HG02642 (cell line): Measurements from ENCODE around the gene SLC25A33.
A peak's percentile ranks its signal among the peaks of the same experiment; 100 is the strongest.
"Not testable (repeated sequence)": the region's sequence is repeated elsewhere in the genome, so short reads cannot be mapped to it uniquely, and the experiment has no call there.

Experiments used
- ATAC-seq: cut with Tn5 transposase; IDR thresholded peaks from one replicate; pipeline ENCODE4 v1.9.1; 2021; ENCODE audit warnings: mild to moderate bottlenecking; ENCODE audit not compliant: unreplicated experiment, poor library complexity

The SLC25A33 gene, protein sequence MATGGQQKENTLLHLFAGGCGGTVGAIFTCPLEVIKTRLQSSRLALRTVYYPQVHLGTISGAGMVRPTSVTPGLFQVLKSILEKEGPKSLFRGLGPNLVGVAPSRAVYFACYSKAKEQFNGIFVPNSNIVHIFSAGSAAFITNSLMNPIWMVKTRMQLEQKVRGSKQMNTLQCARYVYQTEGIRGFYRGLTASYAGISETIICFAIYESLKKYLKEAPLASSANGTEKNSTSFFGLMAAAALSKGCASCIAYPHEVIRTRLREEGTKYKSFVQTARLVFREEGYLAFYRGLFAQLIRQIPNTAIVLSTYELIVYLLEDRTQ

DNA sequence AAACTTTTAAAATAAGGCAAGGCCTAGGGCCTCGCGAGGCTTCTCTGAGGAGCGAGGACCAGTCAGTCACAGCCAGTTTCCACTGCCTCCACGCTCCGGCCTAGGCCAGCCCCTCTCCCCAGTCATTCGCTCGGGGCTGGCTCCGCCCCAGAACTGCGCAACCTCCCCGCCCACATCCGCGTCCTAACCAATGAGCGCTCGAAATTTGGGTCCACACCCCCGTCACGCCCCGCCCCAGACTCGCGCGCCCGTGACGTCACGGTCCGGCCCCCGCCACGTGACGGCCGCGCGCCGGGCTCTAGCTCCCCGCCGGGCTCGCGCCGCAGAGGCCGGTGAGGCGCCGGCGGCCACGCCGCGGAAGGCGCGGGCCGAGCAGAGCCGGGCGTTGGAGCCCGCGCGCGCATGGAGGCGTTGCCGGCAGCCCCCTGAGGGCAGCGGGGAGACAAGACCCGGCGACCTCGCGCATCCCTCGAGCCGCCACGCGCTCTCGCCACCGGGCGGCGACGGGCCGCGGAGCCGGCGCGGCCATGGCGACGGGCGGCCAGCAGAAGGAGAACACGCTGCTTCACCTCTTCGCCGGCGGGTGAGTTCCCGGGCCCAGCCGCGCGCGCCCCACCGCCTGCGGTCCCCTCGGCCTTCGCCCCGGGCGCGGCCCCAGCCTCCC lies at the start of gene SLC25A33:
Gene SLC25A33, plus strand, starts transcription at position 301 of the 664 bp plus-strand sequence. Its CDS starts 227 bp downstream, at position 528.
- peak; percentile 90 for ATAC-seq

- no peak for ATAC-seq
Observed at GRCh38 chr1:9490605-9491339, 48.5 kb upstream of the SLC25A33 start.

GRCh38 chr1:9493326-9493725 lies 45.9 kb upstream of the SLC25A33 start:
- no peak for ATAC-seq

- peak; percentile 50 for ATAC-seq
Observed at GRCh38 chr1:9494936-9495758, 44.1 kb upstream of the SLC25A33 start.

- no peak for ATAC-seq
Observed at GRCh38 chr1:9495854-9496374, 43.4 kb upstream of the SLC25A33 start.

- no peak for ATAC-seq
Observed at GRCh38 chr1:9500756-9501754, 38.2 kb upstream of the SLC25A33 start.

GRCh38 chr1:9503001-9503675 lies 36.1 kb upstream of the SLC25A33 start:
- no peak for ATAC-seq

DNA sequence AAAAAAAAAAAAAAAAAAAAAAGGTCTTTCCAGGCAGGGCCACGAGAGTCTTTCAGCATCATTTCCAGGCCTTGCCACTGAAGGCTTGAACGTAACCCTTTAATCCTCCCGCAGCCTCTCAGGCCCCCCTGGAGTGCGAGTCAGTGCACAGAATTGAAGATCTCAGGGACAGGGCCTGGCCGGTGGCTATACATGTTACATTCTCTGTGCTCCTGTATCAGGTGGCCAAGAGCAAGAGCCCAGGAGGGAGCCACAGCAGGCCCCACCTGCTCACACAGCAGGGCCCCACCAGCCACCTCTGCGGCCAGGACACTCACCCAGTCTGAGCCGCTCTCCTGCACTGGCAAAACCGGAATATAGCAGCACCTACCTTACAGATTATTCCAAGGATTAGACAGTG lies 34.1 kb upstream of the SLC25A33 start:
- no peak for ATAC-seq

- no peak for ATAC-seq
Observed at GRCh38 chr1:9506901-9507300, 32.4 kb upstream of the SLC25A33 start.

DNA sequence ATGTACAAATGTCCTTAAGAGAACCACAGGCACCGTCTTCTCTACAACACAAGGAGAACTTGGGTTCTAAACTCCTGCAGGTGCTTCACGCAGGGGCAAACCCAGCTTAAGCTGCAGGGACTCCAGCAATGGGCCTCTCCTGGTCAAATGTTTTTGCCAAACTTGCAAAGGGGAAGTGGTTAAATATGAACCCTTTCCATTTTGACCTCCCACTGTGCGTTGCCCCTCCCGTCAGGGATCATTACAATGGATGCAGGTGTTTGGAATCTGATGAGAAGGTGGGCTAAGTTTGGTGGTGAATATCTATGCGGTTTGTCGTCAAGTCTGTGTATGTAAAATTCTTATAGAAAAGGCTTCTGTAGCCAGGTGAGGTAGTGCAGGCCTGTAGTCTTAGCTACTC lies 29.1 kb upstream of the SLC25A33 start:
- ATAC-seq = no peak

- ATAC-seq = not testable (repeated sequence)
Observed at GRCh38 chr1:9515550-9515949, 23.7 kb upstream of the SLC25A33 start.

DNA sequence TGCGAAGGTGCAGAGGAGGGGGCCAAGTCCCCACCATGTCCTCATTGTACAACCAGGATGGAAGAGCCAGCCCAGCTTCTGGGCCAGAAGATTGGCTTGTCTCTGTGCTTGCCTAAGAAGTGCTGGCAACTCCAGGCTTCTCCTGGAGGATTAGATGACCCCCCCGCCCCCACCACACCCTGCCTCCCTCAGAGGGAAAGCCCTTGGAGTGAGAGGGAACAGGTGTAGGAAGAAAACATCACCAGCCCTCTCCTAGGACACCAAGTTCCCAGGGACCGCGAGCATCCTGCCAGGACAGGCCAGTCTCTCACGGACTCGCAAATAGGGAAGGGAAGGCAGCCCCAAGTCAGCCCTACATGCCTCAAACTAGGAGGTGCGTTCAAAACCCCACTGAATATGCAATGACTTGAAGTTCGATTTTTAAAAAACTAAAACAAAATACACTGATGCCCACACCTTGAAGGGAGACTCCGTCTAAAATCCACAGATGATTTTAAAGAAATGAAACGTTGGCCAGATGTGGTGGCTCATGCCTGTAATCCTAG lies 20.7 kb upstream of the SLC25A33 start:
- ATAC-seq = no peak

DNA sequence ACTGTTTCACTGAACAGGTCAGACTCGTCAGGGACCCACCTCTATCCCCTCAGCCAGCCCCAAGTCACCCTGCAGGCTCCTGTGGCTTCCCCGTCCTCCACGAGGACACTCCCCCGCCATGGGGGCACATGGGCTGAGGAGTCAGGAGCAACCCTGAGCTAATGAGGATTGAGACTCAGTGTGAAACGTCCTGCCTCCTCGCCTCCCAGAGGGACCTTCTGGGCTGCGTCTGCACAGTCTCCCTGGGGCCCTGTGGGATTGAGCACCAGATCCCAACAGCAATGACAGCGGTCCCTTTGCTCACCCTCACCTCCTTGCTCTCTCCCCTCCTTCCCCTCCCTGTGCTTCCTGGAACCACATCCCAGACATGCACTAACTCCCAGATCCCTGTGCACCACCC lies 18.9 kb upstream of the SLC25A33 start:
- ATAC-seq = no peak

GRCh38 chr1:9529190-9529589 lies 10.1 kb upstream of the SLC25A33 start:
- ATAC-seq = no peak

- no peak for ATAC-seq
Observed at GRCh38 chr1:9530320-9530719, 8.9 kb upstream of the SLC25A33 start.

- ATAC-seq = no peak
Observed at GRCh38 chr1:9534953-9535352, 4.3 kb upstream of the SLC25A33 start.

DNA sequence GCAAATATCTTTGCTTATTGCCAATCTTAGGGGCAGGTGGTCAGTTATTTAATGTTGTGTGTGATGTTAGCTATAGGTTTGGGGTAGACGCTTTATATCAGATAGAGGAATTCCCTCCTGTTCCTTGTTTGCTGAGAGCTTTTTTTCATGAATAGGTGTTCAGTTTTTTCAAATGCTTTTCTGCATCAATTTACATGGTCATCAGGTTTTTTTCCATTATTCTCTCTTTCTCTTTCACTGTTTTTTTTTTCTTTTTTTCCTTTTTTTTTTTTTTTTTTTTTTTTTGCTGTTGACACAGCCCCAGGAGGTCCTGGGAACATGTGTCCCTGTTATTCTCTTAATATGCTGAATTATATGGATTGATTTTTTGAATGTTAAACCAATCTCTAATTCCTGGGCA lies 3.0 kb upstream of the SLC25A33 start:
- no peak for ATAC-seq
